Retinal pigment epithelial cell (primary cell): ENCODE data around the gene TRIM2.

Experiments used
- DNase-seq: peaks from one replicate; pipeline ENCODE4 v3.0.0-alpha.2; 2010; ENCODE audit warnings: low read depth
- H3K4me3 ChIP-seq: 2 replicates; pipeline ENCODE4 v1.5.1; 2011; ENCODE audit warnings: mild to moderate bottlenecking, low read length, control low read depth, moderate library complexity
- TF ChIP-seq, protein P1 (sequence below): conservative IDR thresholded peaks from 2 replicates; pipeline ENCODE4 v1.5.1; 2011; ENCODE audit warnings: low read depth, low read length, control low read depth, inconsistent platforms

The TRIM2 gene

DNA sequence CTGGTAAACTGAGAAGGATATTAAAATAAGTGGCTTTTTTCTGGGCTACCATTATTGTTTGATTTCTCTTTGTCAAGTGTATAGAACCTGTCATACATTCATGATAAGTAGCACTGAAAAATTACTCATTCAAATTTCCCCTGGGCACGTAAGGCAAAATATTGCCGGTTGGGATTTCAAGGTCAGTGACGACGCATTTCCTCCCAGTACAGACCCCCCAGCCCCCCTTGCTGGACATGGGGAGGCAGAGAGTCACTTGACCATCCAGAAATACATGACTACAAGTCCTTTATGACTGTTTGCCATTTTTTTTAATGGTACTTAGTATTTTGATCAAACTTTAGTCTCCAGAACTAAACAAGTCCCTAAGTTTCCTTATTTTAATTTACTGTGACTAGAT lies 133.4 kb downstream of the TRIM2 start:
- TF ChIP-seq, protein P1, sequence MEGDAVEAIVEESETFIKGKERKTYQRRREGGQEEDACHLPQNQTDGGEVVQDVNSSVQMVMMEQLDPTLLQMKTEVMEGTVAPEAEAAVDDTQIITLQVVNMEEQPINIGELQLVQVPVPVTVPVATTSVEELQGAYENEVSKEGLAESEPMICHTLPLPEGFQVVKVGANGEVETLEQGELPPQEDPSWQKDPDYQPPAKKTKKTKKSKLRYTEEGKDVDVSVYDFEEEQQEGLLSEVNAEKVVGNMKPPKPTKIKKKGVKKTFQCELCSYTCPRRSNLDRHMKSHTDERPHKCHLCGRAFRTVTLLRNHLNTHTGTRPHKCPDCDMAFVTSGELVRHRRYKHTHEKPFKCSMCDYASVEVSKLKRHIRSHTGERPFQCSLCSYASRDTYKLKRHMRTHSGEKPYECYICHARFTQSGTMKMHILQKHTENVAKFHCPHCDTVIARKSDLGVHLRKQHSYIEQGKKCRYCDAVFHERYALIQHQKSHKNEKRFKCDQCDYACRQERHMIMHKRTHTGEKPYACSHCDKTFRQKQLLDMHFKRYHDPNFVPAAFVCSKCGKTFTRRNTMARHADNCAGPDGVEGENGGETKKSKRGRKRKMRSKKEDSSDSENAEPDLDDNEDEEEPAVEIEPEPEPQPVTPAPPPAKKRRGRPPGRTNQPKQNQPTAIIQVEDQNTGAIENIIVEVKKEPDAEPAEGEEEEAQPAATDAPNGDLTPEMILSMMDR, result no peak
- H3K4me3 ChIP-seq, result no peak overlapping the region

DNA sequence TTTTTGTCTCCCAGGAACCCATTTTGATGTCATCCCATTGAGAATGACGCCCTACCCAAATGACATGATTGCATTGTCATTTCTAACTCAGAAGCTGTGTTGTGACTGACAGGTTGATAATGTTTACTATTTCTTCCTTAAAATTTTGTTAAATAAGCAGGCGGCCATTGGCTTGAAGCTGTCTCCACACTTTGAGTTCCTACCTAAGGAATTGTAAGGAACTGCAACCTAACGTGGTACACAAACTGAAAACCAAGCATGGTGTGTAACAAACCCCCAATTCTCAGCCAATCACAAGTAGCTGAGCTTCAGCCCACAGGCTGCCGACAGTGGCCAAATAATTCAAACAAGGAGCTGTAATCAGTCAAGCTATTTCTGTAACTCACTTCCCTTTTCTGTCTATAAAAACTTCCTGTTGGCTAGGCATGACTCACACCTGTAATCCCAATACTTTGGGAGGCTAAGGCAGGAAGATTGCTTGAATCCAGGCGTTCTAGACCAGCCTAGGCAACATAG lies 137.4 kb downstream of the TRIM2 start:
- no peak overlapping the region for H3K4me3 ChIP-seq
- no peak for DNase-seq
- TF ChIP-seq, protein P1, result no peak

More for the DNA sequence above, 133.4 kb downstream of the TRIM2 start:
- no peak for DNase-seq

DNA sequence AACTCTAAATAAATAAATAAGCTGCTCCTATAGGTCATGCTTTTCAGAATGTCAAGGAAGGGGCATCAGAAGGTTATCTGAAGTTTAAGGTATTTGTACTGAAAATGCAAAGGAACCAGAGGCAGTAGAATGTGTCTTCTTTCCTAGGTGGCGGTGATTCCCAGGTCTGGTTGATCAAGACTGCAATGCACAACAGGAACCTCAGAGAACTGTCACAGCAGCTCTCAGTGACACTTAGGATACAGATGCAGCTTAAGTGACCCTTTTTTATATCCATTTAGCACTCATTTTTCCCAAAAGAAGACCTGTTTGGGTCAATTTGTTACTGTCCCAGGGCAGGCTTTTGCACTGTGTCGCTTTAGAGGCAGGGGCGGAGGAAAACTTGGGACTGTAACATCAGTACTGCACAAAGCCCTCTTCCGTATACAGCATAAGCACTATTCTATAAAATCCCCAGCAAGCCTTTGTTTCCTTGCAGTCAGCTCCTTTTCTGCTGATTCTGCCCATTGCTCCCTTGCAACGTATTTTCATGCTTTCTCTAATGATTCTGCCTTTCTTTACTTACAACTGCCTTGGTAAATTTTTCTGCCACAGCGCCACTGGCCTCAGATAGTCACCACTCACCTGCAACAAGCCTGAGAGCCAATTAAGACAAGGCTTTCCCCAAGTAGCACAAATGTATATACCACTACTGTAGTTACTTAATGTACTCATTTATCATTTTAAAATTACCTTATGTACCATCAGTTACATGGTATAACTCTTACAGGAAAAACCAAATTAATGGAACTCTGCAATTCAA lies 138.7 kb downstream of the TRIM2 start:
- TF ChIP-seq, protein P1, result no peak
- no peak overlapping the region for H3K4me3 ChIP-seq
- no peak for DNase-seq

DNA sequence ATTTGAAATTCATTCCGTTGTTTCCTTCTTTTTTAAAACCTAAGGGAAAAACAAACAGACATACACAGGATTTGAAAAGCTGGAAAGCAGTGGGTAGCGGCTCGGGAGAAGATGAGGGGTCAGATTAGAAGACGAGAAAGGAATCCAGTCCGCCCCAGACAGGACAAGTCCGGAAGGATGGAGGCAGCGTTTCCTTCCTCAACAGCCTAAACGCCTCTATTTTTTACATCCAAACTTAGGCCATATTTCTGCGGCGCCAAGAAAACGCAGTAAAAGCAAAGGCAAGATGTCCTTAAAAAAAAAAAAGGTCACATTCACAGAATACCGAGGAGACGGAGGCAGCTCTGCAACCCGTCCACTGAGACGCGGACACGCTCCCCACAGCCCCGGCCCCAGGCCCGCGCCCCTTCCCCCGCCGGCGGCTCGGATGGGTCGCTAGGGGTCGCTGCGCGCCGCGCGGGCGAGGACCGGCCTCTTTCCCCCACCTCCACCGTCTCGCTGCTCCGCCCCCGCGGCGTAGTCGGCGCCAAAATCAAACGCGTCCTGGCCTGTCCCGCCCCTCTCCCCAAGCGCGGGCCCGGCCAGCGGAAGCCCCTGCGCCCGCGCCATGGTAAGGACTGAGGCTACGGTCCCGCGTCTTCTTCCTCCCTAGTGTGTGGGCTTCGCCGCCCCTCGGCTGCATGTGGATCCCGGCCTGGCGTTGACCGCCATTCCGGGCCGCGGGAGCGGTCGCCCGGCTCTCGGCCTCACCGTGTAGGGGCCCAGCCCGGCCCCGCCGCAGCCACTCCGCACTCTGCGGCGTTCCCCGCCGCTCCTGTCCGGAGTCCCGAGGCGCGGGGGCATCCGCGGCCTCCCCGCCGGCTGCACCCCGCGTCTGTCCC lies 140.1 kb downstream of the TRIM2 start, which contains the start of gene MND1:
Gene MND1, plus strand, starts transcription at position 558 of the 881 bp plus-strand sequence. Its CDS starts 50 bp downstream, at position 608.
- peak within 1 kb of the TSS; percentile 61 for H3K4me3 ChIP-seq
- TF ChIP-seq, protein P1, result peak; percentile 68
- peak; percentile 28 for DNase-seq

DNA sequence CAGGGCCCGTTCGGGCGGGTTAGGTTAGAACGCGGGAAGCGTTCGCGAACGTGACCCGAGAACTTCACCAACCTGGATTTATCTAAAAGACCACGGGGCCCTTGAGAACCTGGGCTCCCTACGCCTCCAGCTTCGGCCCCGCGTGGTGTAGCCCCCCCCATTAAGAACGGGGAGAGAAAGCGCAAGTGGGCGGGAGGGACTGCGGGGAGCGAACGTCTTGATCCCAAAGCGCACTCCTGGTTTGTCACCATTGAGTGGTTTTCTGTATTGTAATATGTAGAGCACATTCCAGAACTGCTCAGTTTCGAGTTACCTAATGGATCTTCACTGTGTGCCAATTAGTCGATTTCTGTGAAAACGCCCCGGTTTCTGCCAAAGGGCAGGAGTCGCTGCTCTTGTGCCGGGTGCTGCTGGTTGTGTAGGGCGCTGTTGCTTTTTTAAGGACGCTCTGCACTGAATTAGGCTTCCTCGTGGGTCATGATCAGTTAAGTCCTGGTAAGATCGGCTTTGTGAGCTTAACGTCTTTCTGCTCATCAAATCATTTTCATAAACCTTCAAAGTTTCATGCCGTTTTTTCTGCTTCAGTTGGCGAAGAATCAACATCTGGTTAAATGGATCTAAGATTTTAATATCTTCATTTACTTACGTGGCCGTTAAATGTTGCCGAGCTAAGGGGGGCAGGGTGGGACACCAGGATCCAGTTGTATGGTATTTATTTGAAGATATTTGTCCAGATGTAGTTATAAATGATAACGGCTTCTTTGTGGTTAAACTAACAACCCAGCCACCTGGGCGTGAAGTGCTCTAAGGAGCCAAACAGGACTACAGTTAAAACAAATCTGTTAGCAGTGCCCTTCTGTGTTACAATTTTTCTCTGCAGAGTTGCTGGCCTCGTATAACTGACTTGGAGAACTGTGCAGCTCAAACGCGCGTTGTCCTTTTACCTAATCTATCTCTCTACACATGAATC lies 141.1 kb downstream of the TRIM2 start:
- H3K4me3 ChIP-seq, result peak overlapping the region; percentile 61
- no peak for DNase-seq
- TF ChIP-seq, protein P1, result peak; percentile 12

DNA sequence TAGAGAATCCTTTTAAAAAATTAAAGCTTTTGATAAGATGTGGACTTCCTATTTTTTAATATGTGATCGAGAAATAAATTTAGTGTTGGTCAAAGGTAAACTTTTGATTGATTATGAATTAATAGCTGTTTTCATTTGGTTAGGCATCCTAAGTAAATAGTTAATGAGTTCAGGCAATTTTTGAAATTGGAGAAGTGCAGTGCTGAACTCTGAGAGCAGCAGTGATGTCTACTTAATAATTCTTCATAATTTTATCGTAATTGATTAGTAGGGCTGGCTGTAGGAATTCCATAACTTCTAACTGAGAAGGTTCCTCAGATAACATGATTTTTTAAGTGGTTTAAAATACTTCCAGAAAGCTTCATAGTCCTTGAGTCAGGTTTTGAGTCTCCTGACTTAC lies 141.8 kb downstream of the TRIM2 start:
- peak overlapping the region; percentile 61 for H3K4me3 ChIP-seq
- no peak for DNase-seq
- TF ChIP-seq, protein P1, result no peak
